HL-60 (cell line): ENCODE measurements around the gene VTA1.

ENCODE experiments used
- GABPA ChIP-seq: IDR thresholded peaks from 2 replicates; pipeline ENCODE4 v1.6.1; 2012; ENCODE audit warnings: low read depth
- POLR2AphosphoS5 ChIP-seq: IDR thresholded peaks from 2 replicates; pipeline ENCODE4 v1.6.1; 2012; ENCODE audit warnings: low read depth
- REST ChIP-seq: IDR thresholded peaks from 2 replicates; pipeline ENCODE4 v1.6.1; 2012; ENCODE audit warnings: low read depth; ENCODE audit not compliant: insufficient replicate concordance
- TF ChIP-seq, protein P1 (sequence below): IDR thresholded peaks from one replicate; pipeline ENCODE4 v1.5.1; 2011; ENCODE audit warnings: low read length, control low read depth, inconsistent platforms; ENCODE audit not compliant: insufficient read depth

GRCh38 chr6:142235791-142236190 is 88.7 kb downstream of the VTA1 start:
- TF ChIP-seq GABPA (no peak), POLR2AphosphoS5 (no peak), REST (no peak)
- TF ChIP-seq, protein P1, sequence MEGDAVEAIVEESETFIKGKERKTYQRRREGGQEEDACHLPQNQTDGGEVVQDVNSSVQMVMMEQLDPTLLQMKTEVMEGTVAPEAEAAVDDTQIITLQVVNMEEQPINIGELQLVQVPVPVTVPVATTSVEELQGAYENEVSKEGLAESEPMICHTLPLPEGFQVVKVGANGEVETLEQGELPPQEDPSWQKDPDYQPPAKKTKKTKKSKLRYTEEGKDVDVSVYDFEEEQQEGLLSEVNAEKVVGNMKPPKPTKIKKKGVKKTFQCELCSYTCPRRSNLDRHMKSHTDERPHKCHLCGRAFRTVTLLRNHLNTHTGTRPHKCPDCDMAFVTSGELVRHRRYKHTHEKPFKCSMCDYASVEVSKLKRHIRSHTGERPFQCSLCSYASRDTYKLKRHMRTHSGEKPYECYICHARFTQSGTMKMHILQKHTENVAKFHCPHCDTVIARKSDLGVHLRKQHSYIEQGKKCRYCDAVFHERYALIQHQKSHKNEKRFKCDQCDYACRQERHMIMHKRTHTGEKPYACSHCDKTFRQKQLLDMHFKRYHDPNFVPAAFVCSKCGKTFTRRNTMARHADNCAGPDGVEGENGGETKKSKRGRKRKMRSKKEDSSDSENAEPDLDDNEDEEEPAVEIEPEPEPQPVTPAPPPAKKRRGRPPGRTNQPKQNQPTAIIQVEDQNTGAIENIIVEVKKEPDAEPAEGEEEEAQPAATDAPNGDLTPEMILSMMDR = no peak
